CD4-positive, alpha-beta T cell treated with Interleukin-17A for 4 hours (primary cell): ENCODE results near the gene ISCU.

ENCODE experiments used
- DNase-seq: peaks from one replicate; pipeline ENCODE4 v3.0.0-alpha.2; 2020; ENCODE audit warnings: mixed read lengths

ISCU gene

DNA sequence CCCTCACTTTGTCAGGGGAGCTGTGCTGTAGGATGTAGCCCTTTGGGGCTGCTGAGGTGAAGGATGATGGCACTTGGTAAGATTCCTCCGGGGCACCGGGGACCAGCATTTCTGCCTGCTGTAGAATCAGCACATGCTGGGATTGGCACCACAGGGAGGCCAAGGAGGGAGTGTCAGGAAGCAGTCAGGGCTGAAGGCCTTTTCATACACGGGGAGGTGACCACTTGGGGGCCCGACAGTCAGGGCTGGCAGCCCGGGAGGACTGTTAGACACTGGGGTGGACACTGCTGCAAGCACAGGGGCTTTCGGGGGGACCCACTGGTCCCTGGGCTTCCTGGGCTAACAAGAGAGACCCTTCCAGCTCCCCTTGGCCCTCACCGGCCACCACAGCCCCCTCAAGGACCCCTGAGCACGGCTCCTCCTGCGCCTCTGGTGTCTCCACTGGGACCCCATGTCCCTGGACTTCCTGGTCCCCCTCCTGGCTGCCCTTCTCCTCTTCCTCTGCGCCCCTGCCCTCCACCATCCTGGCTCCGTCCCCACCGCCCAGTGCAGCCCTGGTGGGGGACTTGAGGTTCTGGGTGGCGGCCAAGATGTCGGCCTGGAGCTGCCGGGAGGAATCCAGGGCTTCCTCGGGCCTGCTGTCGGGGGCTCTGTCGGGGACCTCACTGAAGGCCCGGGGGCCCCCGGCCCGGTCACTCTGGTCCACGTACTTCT lies 29.0 kb downstream of the ISCU start:
- DNase-seq, result no peak

GRCh38 chr12:108592033-108592909 lies 29.9 kb downstream of the ISCU start:
- DNase-seq, result no peak

GRCh38 chr12:108594323-108594903 lies 32.0 kb downstream of the ISCU start:
- DNase-seq, result no peak

DNA sequence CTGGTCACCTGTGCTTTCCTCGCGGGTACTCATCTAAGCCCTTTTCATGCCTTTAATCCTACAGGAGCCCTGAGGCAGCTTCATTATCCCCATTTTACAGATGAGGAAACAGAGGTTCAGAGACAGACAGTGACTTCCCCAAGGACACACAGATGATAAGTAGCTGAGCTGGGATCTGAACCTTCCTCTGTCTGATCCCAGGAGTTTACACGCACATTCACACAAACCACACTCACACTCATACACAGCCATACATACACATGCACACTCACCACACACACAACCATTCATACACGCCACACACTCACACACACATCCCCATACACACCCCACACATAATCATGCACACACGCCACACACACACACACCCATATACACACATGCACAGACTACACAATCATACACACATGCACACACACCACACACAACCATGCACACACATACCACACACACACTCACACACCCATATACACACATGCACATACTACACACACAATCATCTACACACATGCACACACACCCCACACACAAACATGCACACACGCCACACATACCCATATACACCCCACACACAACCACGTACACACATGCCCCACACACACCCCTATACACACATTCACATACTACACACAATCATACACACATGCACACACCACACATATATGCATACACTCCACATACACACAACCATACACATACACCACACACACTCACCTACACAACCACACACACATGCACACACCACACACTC lies 32.7 kb downstream of the ISCU start:
- no peak for DNase-seq

DNA sequence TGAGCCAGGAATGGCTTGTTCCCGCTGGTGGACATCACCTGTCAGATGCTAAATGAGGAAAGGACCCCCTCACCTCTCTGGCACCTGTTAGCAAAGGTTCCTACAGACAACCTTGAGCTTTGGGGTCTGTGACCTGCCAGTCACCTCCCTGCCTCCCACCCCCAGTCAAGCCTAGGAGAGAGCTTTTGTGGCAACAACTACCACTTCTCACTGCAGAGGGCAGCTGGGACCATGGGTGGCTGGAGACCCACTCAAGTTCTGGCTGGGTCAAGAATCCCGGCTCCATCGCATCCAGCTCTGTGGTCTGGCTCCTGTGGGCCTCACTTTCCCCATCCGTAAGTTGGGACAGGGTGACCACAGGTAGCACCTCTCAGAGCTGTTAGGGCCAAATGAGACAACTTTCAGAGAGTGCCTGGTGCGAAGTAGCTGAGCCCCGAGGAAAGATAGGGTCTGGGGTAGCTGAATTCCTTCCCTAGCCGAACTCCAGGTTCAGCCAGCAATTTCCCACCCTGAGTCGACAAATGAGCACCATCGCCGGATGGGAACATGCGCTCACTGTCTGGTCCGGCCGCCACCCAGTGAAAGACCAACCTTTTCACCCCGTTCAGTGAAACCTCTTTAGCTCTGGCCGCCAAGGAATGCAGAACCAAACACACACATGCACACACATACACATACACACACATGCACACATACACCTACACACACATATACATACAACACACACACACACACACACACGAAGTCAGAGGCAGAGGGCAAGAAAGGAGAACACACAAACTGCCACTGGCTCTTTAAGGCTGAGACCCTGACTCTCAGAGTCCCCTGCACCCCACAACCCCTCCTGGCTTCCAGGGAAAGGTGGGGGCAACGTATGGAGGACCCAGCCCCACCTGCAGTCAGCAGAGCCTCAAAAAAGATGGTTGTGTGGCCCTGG lies 33.6 kb downstream of the ISCU start:
- DNase-seq, result no peak

- no peak for DNase-seq
These were observed 34.6 kb downstream of the ISCU start for GRCh38 chr12:108596854-108597558.

DNA sequence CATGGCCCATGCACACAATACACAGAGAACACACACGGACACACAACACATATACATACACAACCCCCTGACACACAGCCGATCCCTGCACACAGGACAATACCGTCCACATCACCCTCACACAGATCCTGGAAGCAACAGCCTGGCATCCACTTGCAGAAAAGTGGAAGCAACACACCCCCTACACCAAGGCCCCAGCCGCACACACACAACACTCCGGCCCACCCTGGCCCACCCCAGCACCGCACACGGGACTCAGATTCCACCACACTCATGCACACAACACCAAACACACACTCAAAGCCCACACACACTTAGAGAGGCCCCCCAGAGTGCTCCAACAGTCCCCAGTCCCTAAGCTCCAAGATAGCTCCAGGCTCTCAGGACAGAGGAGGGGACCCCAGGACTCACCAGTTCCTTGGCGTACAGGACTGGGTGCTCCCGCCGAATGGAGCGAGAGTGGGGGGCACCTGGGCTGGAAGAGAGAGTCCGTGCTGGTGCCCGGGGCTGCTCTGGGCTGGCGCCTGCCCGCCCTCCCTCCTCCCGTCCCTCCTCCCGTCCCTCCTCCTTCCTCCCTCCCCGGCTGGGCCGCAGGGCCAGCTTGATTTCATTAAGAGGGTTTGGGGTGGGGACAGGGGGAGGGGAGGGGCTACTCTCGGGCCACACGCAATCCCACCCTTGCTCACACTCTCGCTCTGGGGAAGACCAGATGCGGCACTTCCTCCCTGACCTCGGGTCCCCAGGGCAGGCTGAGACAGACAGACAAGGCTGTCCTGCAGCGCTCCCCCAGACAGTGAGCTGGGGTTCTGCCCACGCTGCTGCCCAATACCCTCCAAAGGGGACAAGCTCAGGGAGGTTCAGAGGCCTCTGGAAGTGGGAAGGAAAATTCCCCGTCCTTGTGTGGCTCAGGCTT lies 35.4 kb downstream of the ISCU start, which contains the start of gene TMEM119:
Gene TMEM119 (minus strand): TSS at position 526 of the 913 bp plus-strand sequence. CDS start 5,701 bp downstream, outside the sequence.
- no peak for DNase-seq

- DNase-seq, result no peak
These were observed 36.3 kb downstream of the ISCU start for GRCh38 chr12:108598553-108599250.

DNA sequence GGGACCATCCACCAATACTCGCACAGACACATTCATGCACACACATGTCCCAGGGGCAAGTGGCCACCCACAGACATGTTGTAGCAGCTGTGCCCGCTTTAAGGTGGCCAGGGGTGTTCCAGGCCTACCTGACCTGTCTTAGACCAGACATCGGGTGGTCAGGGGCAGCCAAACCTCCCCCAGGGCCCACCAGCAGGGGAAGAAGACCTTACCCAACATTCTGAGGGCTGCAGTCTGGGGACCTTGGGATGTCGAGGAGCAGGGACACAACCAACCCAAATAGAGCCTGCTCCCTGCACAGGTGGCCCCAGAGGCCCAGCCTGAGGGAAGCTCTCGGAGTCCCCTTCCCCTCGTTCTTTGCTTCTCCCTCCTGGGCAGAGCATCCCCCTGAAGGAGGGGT lies 37.1 kb downstream of the ISCU start:
- DNase-seq, result no peak

DNA sequence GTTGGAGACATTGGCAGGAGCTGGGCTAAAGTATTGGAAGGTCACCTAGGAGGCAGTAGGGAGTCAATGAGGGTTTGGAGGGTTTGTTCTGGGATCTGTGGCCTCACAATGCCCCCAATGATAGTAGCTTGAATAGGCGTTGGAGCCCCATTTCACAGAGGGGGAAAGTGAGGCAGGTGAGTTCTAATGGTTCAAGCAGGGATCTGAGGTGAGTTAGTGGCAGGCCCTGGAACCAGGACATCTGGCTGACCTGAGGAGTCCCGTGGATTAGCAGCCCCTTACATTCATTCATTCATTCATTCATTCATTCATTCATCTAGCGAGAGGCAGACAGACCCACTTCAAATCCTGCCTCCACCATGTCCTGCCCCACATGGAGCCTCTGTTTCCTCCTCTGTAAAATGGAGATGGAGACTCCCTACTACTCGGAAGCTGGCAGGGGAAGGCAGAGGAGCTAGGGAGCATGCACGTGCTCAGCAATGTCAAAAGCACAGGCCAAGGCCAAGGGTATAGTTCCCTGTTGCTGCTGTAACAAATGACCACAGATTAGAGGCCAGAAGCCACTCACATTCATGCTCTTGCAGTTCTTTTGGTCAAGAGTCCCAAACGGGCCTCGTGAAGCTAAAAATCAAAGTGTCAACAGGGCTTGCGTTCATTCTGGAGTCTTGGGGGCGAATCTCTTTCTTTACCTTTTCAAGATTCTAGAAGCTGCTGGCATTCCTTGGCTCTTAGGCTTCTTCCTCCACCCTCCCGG lies 37.7 kb downstream of the ISCU start:
- DNase-seq, result no peak

- no peak for DNase-seq
These were observed 38.3 kb downstream of the ISCU start for GRCh38 chr12:108600702-108601007.

DNA sequence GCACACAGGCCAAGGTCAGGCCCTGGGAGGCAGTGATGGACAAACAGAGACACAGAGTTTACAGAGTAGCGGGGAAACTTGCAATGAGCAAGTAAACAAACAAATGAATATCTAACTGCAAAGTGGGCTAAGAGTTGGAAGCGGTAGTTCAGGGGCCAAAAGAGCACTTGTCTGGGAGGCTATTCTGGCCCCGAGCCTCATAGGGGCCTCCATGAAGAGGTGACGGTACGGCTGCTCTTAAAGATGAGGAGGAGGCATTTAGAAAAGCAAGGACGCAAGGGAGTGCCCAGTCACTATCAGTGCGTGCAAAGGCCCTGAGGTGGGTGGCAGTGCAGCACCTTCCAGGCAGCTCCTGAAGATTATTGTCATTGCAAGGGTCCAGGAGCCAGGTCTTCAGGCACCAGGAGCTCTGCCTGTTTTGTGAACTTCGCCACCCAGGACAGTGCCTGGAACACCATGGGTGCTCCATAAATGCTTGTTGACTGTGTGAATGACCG lies 39.9 kb downstream of the ISCU start:
- DNase-seq, result no peak

DNA sequence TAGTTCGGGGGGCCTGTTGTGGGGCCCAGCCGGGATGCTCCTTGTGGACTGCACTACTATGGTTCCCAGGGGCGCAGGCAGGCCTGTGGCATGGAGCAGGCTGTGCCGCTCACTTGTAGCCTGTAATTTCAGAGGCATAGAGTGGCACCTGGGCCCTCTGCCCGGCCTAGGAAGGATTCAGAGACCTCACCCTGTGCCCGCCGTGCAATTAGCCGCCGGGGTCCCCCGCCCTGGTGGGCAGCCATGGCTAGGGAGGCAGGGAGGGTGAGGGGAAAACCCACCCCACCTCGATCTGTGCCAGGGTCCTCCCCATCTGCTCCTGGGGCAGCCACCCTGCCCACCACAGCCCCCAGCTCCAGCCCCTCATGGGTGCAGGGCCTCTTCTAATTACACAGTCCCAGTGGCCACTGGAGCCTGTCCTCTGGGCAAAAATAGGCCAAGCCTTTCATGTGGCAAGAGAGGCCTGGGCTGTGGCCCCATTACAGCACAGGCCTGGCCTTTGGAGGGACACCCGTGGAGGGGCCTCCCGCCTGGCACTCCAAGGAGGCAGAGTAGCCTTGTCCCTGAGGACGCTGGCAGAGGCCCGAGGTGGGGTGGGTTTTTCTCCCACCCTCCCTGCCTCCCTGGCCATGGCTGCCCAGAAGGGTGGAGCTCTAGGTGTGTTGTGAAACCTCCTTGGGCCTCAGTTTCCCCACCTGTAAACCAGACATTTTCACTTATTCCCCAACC lies 40.7 kb downstream of the ISCU start:
- DNase-seq, result no peak

DNA sequence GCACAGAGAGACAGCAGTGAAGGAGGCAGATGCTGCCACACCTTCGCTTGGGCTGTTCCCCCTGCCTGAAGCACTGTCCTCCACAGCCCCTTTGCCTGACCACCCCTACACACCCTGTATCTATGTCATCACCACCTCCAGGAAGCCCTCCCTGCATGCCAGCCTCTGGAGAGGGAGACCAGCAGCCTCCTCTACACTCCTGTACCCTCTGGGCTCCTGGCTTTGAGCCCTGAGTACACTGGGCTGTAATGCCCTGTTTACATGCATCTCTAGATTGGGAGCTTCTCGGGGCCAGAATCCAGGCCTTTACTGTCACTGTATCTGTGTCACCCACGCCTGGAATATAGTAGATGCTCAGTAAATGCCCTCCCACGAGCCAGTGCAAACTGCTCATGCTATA lies 41.3 kb downstream of the ISCU start:
- DNase-seq, result no peak

DNA sequence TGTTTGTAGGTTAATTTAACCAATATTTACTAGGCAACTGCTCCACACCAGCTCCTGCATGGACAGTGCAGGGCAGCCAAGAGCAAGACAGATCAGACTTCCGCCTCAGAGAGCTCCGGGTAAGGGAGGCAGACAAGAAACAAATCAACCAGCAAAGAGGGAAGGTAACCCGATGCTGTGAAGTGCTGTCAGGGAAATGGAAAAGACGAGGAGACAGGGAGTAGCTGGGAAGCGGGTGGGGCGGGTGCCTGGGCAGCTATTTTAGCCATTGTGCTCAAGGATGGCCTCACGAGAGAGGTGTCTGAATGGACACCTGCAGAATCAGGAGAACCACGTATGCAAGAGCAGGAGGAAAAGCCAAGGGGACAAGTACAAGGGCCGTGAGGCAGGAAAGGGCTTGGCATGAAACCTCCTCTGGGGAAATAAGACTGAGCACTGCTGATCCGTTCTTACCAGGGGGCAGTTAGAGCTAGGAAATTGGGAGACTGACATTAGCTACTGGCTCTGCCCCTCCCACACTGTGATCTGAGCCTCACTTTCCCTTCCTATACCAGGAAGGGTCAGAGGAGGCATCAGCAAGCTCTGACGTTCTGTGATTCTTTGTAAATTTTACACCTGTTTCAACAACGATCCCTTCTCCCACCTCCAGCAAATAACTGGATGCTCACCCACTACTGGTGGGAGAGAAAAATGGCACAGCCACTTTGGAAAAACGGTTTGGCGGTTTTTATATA lies 42.0 kb downstream of the ISCU start:
- no peak for DNase-seq

GRCh38 chr12:108605000-108605689 lies 42.7 kb downstream of the ISCU start:
- no peak for DNase-seq
